Kidney (tissue), 14 donors: Measurements from ENCODE around the gene ZNF423. TPM values are rescaled to one million over a fixed set of nuclear protein-coding genes. Genes with fewer than 3 reads are reported as not detected.

Experiments used
- DNase-seq, 5 donors: peaks; one replicate each; pipeline ENCODE4 v3.0.0-alpha.2; 2013 to 2020
- FAIRE-seq: peaks from 2 replicates; lab custom pipeline; 2012; peaks lifted over from hg19 to GRCh38; lab: Jason Lieb, UNC
- H3K27ac ChIP-seq, 2 donors: one replicate each; pipeline ENCODE4 v1.7.0; 2013; ENCODE audit warnings: low read depth in 2 of 2, low read length in 2 of 2, inconsistent platforms in 1 of 2
- H3K27me3 ChIP-seq: one replicate; pipeline ENCODE4 v1.7.1; 2013; ENCODE audit warnings: low read length, inconsistent platforms; ENCODE audit not compliant: control insufficient read depth, insufficient read depth
- H3K36me3 ChIP-seq, 3 donors: one replicate each; pipeline versions ENCODE4 v1.7.0 to v1.7.1; 2013; ENCODE audit warnings: low read length in 3 of 3, control low read depth in 1 of 3, inconsistent platforms in 1 of 3; ENCODE audit not compliant: insufficient read depth in 3 of 3, control insufficient read depth in 2 of 3
- H3K4me1 ChIP-seq, 3 donors: one replicate each; pipeline versions ENCODE4 v1.7.0 to v1.7.1; 2013; ENCODE audit warnings: low read length in 3 of 3, inconsistent platforms in 1 of 3, low read depth in 1 of 3; ENCODE audit not compliant: control insufficient read depth in 2 of 3, insufficient read depth in 2 of 3
- H3K4me3 ChIP-seq, 3 donors: one replicate each; pipeline versions ENCODE4 v1.7.0 to v1.8.1; 2013; ENCODE audit warnings: low read length in 3 of 3, control low read depth in 1 of 3, inconsistent platforms in 1 of 3
- H3K9ac ChIP-seq, 3 donors: one replicate each; pipeline versions ENCODE4 v1.7.0 to v1.7.1; 2013; ENCODE audit warnings: low read length in 3 of 3, control low read depth in 1 of 3, inconsistent platforms in 1 of 3
- H3K9me3 ChIP-seq, 3 donors: one replicate each; pipeline versions ENCODE4 v1.7.0 to v1.7.1; 2013; ENCODE audit warnings: low read length in 3 of 3, control low read depth in 1 of 3, inconsistent platforms in 1 of 3; ENCODE audit not compliant: control insufficient read depth in 2 of 3, insufficient read depth in 1 of 3
- CTCF ChIP-seq: IDR thresholded peaks from 3 replicates; pipeline ENCODE4 v1.5.1; 2012; ENCODE audit warnings: mild to moderate bottlenecking, moderate library complexity, borderline replicate concordance; ENCODE audit not compliant: insufficient read depth; ENCODE audit errors: extremely low read depth
- intact Hi-C: fragments of 100-400 bp; cut with DNase I; formaldehyde crosslinking; loops from one replicate; pipeline ENCODE4 v1.11.1; 2022
- polyA plus RNA-seq: library from polyadenylated mRNA; stranded (reverse); fragments of 350-450 nt; fragmentation: Illumina TruSeq; extraction: RNeasy Lipid Tissue Mini Kit (QIAGEN cat#74804); gene quantifications from one replicate; pipeline ENCODE4 v1.2.3, GENCODE V29; 2014; ENCODE audit warnings: low read depth, low replicate concordance; ENCODE audit not compliant: insufficient read depth
- total RNA-seq: library from RNA; stranded (reverse); fragmentation: NEBNext Ultra II Directional; extraction: Animal tissue kit (Norgen Biotek cat#: 25700); gene quantifications from one replicate; pipeline ENCODE4 v1.2.1, GENCODE V29; 2021
- donor health status: control.
- donor health status: control.
- donor health status: control.
- donor health status: control.
- donor health status: control.
- donor health status: DM: yes; HTN: yes; CAD: no.
- donor health status: Normal renal cell carcinoma (clear cell type).

Gene ZNF423
- total and polyA plus RNA-seq, 2 donors from 2014 or later, result 2.0 to 8.4 TPM

- no peaks in the 10 kb centered on the region for H3K36me3 ChIP-seq
- intact Hi-C loops, result no loop called here
- DNase-seq (no peak), FAIRE-seq (no peak)
- no peak for TF ChIP-seq CTCF
- no peak overlapping the region for H3K27ac ChIP-seq
- no peaks in the 10 kb centered on the region for H3K27me3 ChIP-seq
- no peaks in the 10 kb centered on the region for H3K9me3 ChIP-seq
- no peak overlapping the region for H3K9ac ChIP-seq
- H3K4me1 ChIP-seq, result no peaks in the 10 kb centered on the region
- no peak overlapping the region for H3K4me3 ChIP-seq
Measured at GRCh38 chr16:49817754-49818507, 38.0 kb downstream of the ZNF423 start.

GRCh38 chr16:49816875-49817274, 39.0 kb downstream of the ZNF423 start:
- Histone ChIP-seq H3K27me3 (no peaks in the 10 kb centered on the region), H3K9ac (no peak overlapping the region), H3K4me1 (no peaks in the 10 kb centered on the region), H3K9me3 (no peaks in the 10 kb centered on the region), H3K27ac (no peak overlapping the region), H3K36me3 (no peaks in the 10 kb centered on the region), H3K4me3 (no peak overlapping the region)
- intact Hi-C loops, result no loop called here
- TF ChIP-seq CTCF, result no peak
- FAIRE-seq (no peak), DNase-seq (no peak)

- TF ChIP-seq CTCF, result no peak
- Histone ChIP-seq H3K9ac (no peak overlapping the region), H3K27me3 (no peaks in the 10 kb centered on the region), H3K36me3 (no peaks in the 10 kb centered on the region), H3K27ac (no peak overlapping the region), H3K4me3 (no peak overlapping the region), H3K4me1 (no peaks in the 10 kb centered on the region), H3K9me3 (no peaks in the 10 kb centered on the region)
- intact Hi-C loops, result no loop called here
- DNase-seq (peak in 2 of 5 donors; percentile 51 to 73), FAIRE-seq (no peak)
Measured at GRCh38 chr16:49811644-49812334, 44.1 kb downstream of the ZNF423 start.
